K562 (cell line): ENCODE data around the gene MSRB3. TPM values are rescaled to one million over a fixed set of nuclear protein-coding genes. Genes with fewer than 3 reads are reported as not detected.

Source experiments
- ATAC-seq: fragments of 200-7000 bp; cut with Tn5 transposase; 3 replicates; pipeline ENCODE4 v1.9.1; 2020; ENCODE audit warnings: moderate library complexity
- BruUV-seq: library from RNA; stranded (reverse); fragments of 400-500 nt; replicated peaks from 2 replicates; lab custom pipeline; 2021; lab: Mats Ljungman, UMichigan
- CTCF ChIA-PET: fragments of 300-600 bp; formaldehyde crosslinking; extraction: SDS; loops from one replicate; lab custom pipeline; 2021; ENCODE audit warnings: low intra/inter-chr PET ratio; lab: Yijun Ruan, JAX
- POLR2A ChIA-PET: fragments of 300-600, 350-650 bp; sonication (Branson Sonifier 250); formaldehyde crosslinking; extraction: SDS; loops from one replicate; lab custom pipeline; 2021; ENCODE audit warnings: antibody characterized with exemption, inconsistent platforms; lab: Yijun Ruan, JAX
- DNase-seq, 4 experiments: peaks; one replicate each; pipeline versions ENCODE4 v3.0.0 to v3.0.0-alpha.2; 2011 to 2018; ENCODE audit warnings: low spot score in 3 of 4, mixed read lengths in 3 of 4; ENCODE audit errors: extremely low read depth in 1 of 4
- FAIRE-seq: peaks from 2 replicates; lab custom pipeline; 2011; peaks lifted over from hg19 to GRCh38; lab: Jason Lieb, UNC
- H2AFZ ChIP-seq: 2 replicates; pipeline ENCODE4 v1.6.0; 2011; ENCODE audit warnings: low read depth, low read length, control low read depth, inconsistent platforms
- H3K27ac ChIP-seq: fragments of 200-600 bp; 3 replicates; pipeline ENCODE4 v1.8.0; 2011; ENCODE audit warnings: low read depth, mild to moderate bottlenecking, control low read depth, inconsistent platforms, low read length, moderate library complexity, mixed read lengths; ENCODE audit errors: extremely low read depth
- H3K27me3 ChIP-seq, 2 experiments: fragments of 300-600 bp in 1 of 2; 2 replicates in 1 of 2; 3 replicates in 1 of 2; pipeline versions ENCODE4 v1.6.0 to v1.8.0; 2011; ENCODE audit warnings: inconsistent platforms in 2 of 2, low read length in 2 of 2, mild to moderate bottlenecking in 1 of 2, mixed read lengths in 1 of 2, moderate library complexity in 1 of 2; ENCODE audit not compliant: control insufficient read depth in 2 of 2, insufficient read depth in 2 of 2
- H3K36me3 ChIP-seq: fragments of 300-600 bp; 3 replicates; pipeline ENCODE4 v1.8.0; 2011; ENCODE audit warnings: mild to moderate bottlenecking, low read length, inconsistent platforms; ENCODE audit not compliant: control insufficient read depth, insufficient read depth
- H3K4me1 ChIP-seq, 2 experiments: fragments of 200-600 bp in 1 of 2; replicated peaks in 1 of 2; 2 replicates in 1 of 2; 3 replicates in 1 of 2; pipeline versions ENCODE4 v1.5.1 to v1.8.0; 2011; ENCODE audit warnings: inconsistent platforms in 2 of 2, low read length in 2 of 2, mild to moderate bottlenecking in 1 of 2, mixed read lengths in 1 of 2, moderate library complexity in 1 of 2; ENCODE audit not compliant: control insufficient read depth in 2 of 2, insufficient read depth in 2 of 2
- H3K4me2 ChIP-seq: 2 replicates; pipeline ENCODE4 v1.6.1; 2011; ENCODE audit warnings: low read length, control low read depth, inconsistent platforms, mixed read lengths; ENCODE audit not compliant: insufficient read depth
- H3K4me3 ChIP-seq: fragments of 200-600 bp; sonication (generic), shearing (Covaris generic); 2 replicates; pipeline ENCODE4 v1.5.1; 2016; ENCODE audit warnings: control low read depth, inconsistent platforms
- H3K79me2 ChIP-seq: fragments of 200-600 bp; 3 replicates; pipeline ENCODE4 v1.8.0; 2011; ENCODE audit warnings: low read length, inconsistent platforms; ENCODE audit not compliant: control insufficient read depth, insufficient read depth
- H3K9ac ChIP-seq, 2 experiments: 2 replicates each; pipeline versions ENCODE4 v1.6.0 to v1.6.1; 2011; ENCODE audit warnings: low read depth in 2 of 2, low read length in 2 of 2, control low read depth in 1 of 2, inconsistent platforms in 1 of 2, mild to moderate bottlenecking in 1 of 2, mixed read lengths in 1 of 2; ENCODE audit not compliant: insufficient read depth in 1 of 2
- H3K9me1 ChIP-seq: one replicate; pipeline ENCODE4 v1.6.0; 2011; ENCODE audit warnings: inconsistent platforms, mild to moderate bottlenecking, low read length, moderate library complexity; ENCODE audit not compliant: control insufficient read depth, insufficient read depth
- H3K9me3 ChIP-seq: replicated peaks from 2 replicates; pipeline ENCODE4 v1.5.1; 2011; ENCODE audit warnings: low read depth, low read length, inconsistent platforms; ENCODE audit not compliant: control insufficient read depth, insufficient read depth
- H4K20me1 ChIP-seq: replicated peaks from 2 replicates; pipeline ENCODE4 v1.6.1; 2011; ENCODE audit warnings: low read length, inconsistent platforms, mixed read lengths; ENCODE audit not compliant: control insufficient read depth, insufficient read depth
- GTF2F1 ChIP-seq: IDR thresholded peaks from 2 replicates; pipeline ENCODE4 v1.6.1; 2011; ENCODE audit warnings: low read depth, low read length, improper control_type of control experiment
- LEF1 ChIP-seq: fragments of 450-650 bp; IDR thresholded peaks from 2 replicates; pipeline ENCODE4 v1.6.1; 2016; ENCODE audit warnings: mild to moderate bottlenecking
- PHF8 ChIP-seq: fragments of 200-600 bp; sonication (generic); IDR thresholded peaks from 2 replicates; pipeline ENCODE4 v1.6.1; 2012; ENCODE audit warnings: mixed run types, mild to moderate bottlenecking, inconsistent platforms, low read length, moderate library complexity, borderline replicate concordance
- RBM39 ChIP-seq: fragments of 200-400 bp; formaldehyde crosslinking; optimal IDR thresholded peaks from 2 replicates; pipeline ENCODE3; 2018; ENCODE audit warnings: low read depth, low read length
- RHOXF2B ChIP-seq: fragments of 250-450 bp; sonication (Bioruptor Pico); conservative IDR thresholded peaks from 2 replicates; pipeline ENCODE4 v1.5.1; 2021
- SNAPC5 ChIP-seq: fragments of 250-450 bp; sonication (Bioruptor Pico); IDR thresholded peaks from 2 replicates; pipeline ENCODE4 v1.8.0; 2021; ENCODE audit warnings: moderate library complexity, mild to moderate bottlenecking, inconsistent platforms
- STAT5B ChIP-seq: fragments of 250-450 bp; sonication (Bioruptor Pico); IDR thresholded peaks from 2 replicates; pipeline ENCODE4 v1.8.0; 2021; ENCODE audit warnings: mild to moderate bottlenecking, inconsistent platforms
- TFAM ChIP-seq: fragments of 250-450 bp; sonication (Bioruptor Pico); conservative IDR thresholded peaks from 2 replicates; pipeline ENCODE4 v1.5.0; 2021; ENCODE audit warnings: mild to moderate bottlenecking, moderate library complexity
- ZFP36 ChIP-seq: fragments of 150-350 bp; IDR thresholded peaks from 2 replicates; pipeline ENCODE4 v1.6.1; 2018; ENCODE audit warnings: low read length, low read depth; ENCODE audit not compliant: partially characterized antibody
- ZNF41 ChIP-seq: fragments of 250-450 bp; sonication (Bioruptor Pico); conservative IDR thresholded peaks from 2 replicates; pipeline ENCODE4 v1.4.0; 2020; ENCODE audit warnings: mild to moderate bottlenecking
- ZNF589 ChIP-seq: fragments of 200-800 bp; sonication (Bioruptor generic); IDR thresholded peaks from 2 replicates; pipeline ENCODE4 v1.6.1; 2016; ENCODE audit warnings: low read depth, missing genetic modification characterization, missing compliant biosample characterization
- ZNF785 ChIP-seq: fragments of 250-450 bp; sonication (Bioruptor Pico); IDR thresholded peaks from 2 replicates; pipeline ENCODE4 v1.4.0; 2020; ENCODE audit warnings: mild to moderate bottlenecking
- WGBS: fragments of 100-300 bp; shearing (Covaris generic); methylation state at CpG from one replicate; pipeline ENCODE4 v1.1.6; 2016; ENCODE audit warnings: low coverage, mixed read lengths; ENCODE audit not compliant: insufficient coverage; ENCODE audit errors: missing lambda C conversion rate; 5-methylcytosine and 5-hydroxymethylcytosine counted together
- in situ Hi-C: fragments of 300-500 bp; cut with MboI; formaldehyde crosslinking; loops from 4 replicates; pipeline ENCODE4 v1.15.0; 2018; ENCODE audit warnings: inconsistent platforms, mixed read lengths
- intact Hi-C: fragments of 100-400 bp; cut with micrococcal nuclease; formaldehyde crosslinking; loops from 2 replicates; pipeline ENCODE4 v1.14.2; 2022
- polyA plus RNA-seq, 8 experiments: library from polyadenylated mRNA; depleted of rRNA in 4 of 8; stranded (reverse) in 5 of 8; unstranded in 3 of 8; fragments of >200 nt; fragmentation: Nextera tagmentation in 2 of 8; fragmentation: Illumina TruSeq in 1 of 8; extraction: Ambion mirVana in 2 of 8; extraction: Trizol in 1 of 8; gene quantifications; 2 replicates each; pipeline versions ENCODE4 v1.2.1 to v1.2.3, GENCODE V29; 2011 to 2014; ENCODE audit warnings: inconsistent platforms in 1 of 8, missing spikeins in 1 of 8
- total RNA-seq, 7 experiments: library from RNA; depleted of rRNA in 6 of 7; stranded (reverse); fragments of >200 nt in 6 of 7; fragmentation: Illumina TruSeq in 2 of 7; extraction: Trizol in 2 of 7; gene quantifications; 2 replicates each; pipeline versions ENCODE4 v1.2.1 to v1.2.3, GENCODE V29; 2011 to 2021; ENCODE audit warnings: low replicate concordance in 1 of 7
- TF ChIP-seq, protein P1 (sequence below), 2 experiments: fragments of 150-350 bp in 1 of 2; IDR thresholded peaks; 2 replicates each; pipeline ENCODE4 v1.6.1; 2012 to 2016; ENCODE audit warnings: low read depth in 2 of 2, low read length in 2 of 2, mild to moderate bottlenecking in 1 of 2, moderate library complexity in 1 of 2

The MSRB3 gene
- total and polyA plus RNA-seq, 9 of the 15 experiments (the other 6 are each of a cell fraction or from before 2014, with no cell fraction given) = 0.04 TPM; not detected in 8

GRCh38 chr12:65330331-65330730, 51.8 kb downstream of the MSRB3 start (continued):
- TF ChIP-seq STAT5B = no peak
- TF ChIP-seq PHF8 = no peak
- TF ChIP-seq ZNF785 (CRISPR knock-in tag) = no peak

DNA sequence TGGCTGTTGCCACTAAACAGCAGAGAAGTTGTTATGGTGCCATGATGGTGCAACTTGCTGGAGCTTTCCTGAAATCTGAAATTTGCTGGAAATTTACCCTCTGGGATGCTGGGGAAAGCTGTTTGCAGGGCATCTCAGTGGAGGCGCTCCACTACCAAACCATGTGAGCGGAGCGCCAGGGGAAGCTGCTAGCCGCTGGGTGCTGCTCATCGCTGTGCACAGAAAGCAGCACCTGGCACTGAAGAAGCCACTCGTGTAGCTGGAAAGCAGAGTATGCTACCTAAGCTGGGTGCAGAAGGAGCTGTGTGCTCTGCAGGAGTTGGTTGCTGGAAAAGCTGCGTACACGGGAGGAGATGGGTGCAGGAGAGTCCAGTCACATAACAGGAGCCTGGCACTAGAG, 53.0 kb downstream of the MSRB3 start:
- Histone ChIP-seq H3K4me2 (no peak overlapping the region), H3K36me3 (no peaks in the 10 kb centered on the region), H3K4me3 (no peak overlapping the region), H3K9ac (no peak overlapping the region), H3K27me3 (peaks cover 4 to 8% of the 10 kb centered on the region in 2 experiments; a peak in 3 of 5 replicates), H2AFZ (no peak overlapping the region), H3K4me1 (no peaks in the 10 kb centered on the region), H3K9me1 (no peaks in the 10 kb centered on the region), H3K9me3 (no peaks in the 10 kb centered on the region), H3K27ac (no peak overlapping the region), H3K79me2 (no peaks in the 10 kb centered on the region), H4K20me1 (no peaks in the 10 kb centered on the region)
- intact Hi-C loops = no loop called here
- BruUV-seq = no TSS peak
- DNase-seq (no peak), FAIRE-seq (no peak), ATAC-seq (no peak)
- ChIA-PET POLR2A (no interaction called here), CTCF (no interaction called here)
- in situ Hi-C loops = no loop called here
- WGBS = 0% methylated on average over 8 of the region's 8 CpGs
- no peak for TF ChIP-seq SNAPC5

- Histone ChIP-seq H2AFZ (no peak overlapping the region), H3K9ac (no peak overlapping the region), H3K4me1 (no peaks in the 10 kb centered on the region), H3K27me3 (peaks cover 4 to 8% of the 10 kb centered on the region in 2 experiments; a peak in 2 of 5 replicates), H4K20me1 (no peaks in the 10 kb centered on the region), H3K27ac (no peak overlapping the region), H3K36me3 (no peaks in the 10 kb centered on the region), H3K4me3 (no peak overlapping the region), H3K9me3 (no peaks in the 10 kb centered on the region), H3K4me2 (no peak overlapping the region), H3K79me2 (no peaks in the 10 kb centered on the region), H3K9me1 (no peaks in the 10 kb centered on the region)
- no peak for DNase-seq
- ChIA-PET CTCF (no interaction called here), POLR2A (interaction anchor here (0.6 kb wide), 1 partner anchor 1603 kb away, joined by 4 read pairs; no protein-coding TSS in a partner anchor)
- BruUV-seq = no TSS peak
- ATAC-seq = no peak
- WGBS = 0% methylated on average over 5 of the region's 5 CpGs
- in situ Hi-C loops (no loop called here), intact Hi-C loops (no loop called here)
- no peak for FAIRE-seq
- TF ChIP-seq, protein P1, sequence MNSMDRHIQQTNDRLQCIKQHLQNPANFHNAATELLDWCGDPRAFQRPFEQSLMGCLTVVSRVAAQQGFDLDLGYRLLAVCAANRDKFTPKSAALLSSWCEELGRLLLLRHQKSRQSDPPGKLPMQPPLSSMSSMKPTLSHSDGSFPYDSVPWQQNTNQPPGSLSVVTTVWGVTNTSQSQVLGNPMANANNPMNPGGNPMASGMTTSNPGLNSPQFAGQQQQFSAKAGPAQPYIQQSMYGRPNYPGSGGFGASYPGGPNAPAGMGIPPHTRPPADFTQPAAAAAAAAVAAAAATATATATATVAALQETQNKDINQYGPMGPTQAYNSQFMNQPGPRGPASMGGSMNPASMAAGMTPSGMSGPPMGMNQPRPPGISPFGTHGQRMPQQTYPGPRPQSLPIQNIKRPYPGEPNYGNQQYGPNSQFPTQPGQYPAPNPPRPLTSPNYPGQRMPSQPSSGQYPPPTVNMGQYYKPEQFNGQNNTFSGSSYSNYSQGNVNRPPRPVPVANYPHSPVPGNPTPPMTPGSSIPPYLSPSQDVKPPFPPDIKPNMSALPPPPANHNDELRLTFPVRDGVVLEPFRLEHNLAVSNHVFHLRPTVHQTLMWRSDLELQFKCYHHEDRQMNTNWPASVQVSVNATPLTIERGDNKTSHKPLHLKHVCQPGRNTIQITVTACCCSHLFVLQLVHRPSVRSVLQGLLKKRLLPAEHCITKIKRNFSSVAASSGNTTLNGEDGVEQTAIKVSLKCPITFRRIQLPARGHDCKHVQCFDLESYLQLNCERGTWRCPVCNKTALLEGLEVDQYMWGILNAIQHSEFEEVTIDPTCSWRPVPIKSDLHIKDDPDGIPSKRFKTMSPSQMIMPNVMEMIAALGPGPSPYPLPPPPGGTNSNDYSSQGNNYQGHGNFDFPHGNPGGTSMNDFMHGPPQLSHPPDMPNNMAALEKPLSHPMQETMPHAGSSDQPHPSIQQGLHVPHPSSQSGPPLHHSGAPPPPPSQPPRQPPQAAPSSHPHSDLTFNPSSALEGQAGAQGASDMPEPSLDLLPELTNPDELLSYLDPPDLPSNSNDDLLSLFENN (IDR thresholded peaks at IDR 0.05; ENCODE audit: low read depth in 2 of 2, low read length in 2 of 2) = no peak
- no peak for TF ChIP-seq ZFP36
- no peak for TF ChIP-seq TFAM (CRISPR knock-in tag)
- no peak for TF ChIP-seq ZNF589
- no peak for TF ChIP-seq ZNF41
- no peak for TF ChIP-seq GTF2F1
- TF ChIP-seq LEF1 = no peak
- no peak for TF ChIP-seq RHOXF2B
- no peak for TF ChIP-seq RBM39
Observed at GRCh38 chr12:65333649-65334048, 55.2 kb downstream of the MSRB3 start.
